ENCODE data around the gene SLC30A10.

DNA sequence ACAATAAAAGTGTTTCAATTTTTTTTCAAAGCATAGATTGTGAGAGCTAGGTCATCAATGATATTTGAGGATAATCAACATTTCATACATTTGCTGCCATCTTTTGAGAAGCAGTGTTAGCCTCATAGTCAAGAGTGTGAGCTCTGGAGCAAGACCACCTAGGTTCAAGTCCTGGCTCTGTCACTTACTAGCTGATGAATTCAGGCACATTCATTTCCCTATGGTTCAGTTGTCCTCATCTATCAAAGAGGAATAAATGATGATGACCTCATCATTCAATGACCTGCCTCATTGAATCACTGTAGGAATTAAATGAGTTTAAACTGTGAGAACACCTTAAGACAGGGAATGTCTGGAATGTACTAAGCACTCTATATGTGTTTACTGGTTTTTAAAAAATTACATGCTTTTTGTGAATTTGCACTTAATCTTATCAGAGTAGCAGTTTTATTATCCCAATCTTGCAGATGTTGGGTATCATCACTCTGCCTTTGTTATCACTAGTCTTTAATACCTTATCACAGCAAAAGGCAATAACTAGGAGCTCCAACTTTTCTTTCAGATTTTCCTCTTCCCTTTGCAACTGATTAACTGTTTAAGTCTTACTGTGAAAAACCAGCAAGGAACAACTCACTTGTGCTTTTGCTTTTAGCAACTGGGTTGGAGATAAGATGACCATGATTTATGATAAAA, 47.4 kb downstream of the SLC30A10 start:
- TF ChIP-seq, protein P1, sequence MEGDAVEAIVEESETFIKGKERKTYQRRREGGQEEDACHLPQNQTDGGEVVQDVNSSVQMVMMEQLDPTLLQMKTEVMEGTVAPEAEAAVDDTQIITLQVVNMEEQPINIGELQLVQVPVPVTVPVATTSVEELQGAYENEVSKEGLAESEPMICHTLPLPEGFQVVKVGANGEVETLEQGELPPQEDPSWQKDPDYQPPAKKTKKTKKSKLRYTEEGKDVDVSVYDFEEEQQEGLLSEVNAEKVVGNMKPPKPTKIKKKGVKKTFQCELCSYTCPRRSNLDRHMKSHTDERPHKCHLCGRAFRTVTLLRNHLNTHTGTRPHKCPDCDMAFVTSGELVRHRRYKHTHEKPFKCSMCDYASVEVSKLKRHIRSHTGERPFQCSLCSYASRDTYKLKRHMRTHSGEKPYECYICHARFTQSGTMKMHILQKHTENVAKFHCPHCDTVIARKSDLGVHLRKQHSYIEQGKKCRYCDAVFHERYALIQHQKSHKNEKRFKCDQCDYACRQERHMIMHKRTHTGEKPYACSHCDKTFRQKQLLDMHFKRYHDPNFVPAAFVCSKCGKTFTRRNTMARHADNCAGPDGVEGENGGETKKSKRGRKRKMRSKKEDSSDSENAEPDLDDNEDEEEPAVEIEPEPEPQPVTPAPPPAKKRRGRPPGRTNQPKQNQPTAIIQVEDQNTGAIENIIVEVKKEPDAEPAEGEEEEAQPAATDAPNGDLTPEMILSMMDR (IDR thresholded peaks at IDR 0.05), result no peak
- TF ChIP-seq POLR2AphosphoS5 (IDR thresholded peaks at IDR 0.05; ENCODE audit: insufficient read depth in 1 of 2, low read depth in 1 of 2) (no peak), POLR2A (IDR thresholded peaks at IDR 0.05) (no peak)
